NCI-H748 (cell line): Measurements from ENCODE around the gene C1QB.
A peak's percentile ranks its signal among the peaks of the same experiment; 100 is the strongest.

Experiments used
- DNase-seq: peaks from one replicate; lab custom pipeline; 2025; ENCODE audit not compliant: unreplicated experiment; lab: John Stamatoyannopoulos, UW

Gene C1QB, protein sequence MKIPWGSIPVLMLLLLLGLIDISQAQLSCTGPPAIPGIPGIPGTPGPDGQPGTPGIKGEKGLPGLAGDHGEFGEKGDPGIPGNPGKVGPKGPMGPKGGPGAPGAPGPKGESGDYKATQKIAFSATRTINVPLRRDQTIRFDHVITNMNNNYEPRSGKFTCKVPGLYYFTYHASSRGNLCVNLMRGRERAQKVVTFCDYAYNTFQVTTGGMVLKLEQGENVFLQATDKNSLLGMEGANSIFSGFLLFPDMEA

DNA sequence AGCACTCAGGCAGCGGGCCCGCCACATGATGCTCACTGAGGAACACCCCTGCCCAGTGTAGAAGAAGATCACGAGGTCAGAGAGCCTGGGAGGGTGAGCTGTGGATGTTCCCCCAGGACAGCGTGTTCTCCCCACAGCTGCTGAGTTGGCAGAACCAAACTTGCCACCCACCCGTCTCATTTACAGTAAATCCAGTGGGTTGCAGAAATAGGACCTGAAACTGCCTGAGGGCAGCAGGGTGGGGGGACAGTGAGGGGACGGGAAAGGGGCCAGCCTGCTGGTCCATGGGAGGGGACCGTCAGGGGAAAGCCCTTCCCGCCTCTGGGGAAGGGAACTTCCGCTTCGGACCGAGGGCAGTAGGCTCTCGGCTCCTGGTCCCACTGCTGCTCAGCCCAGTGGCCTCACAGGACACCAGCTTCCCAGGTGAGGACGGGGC is at the start of gene C1QB:
C1QB (plus strand) TSS at position 356 of the 436 bp plus-strand sequence. CDS start 6,227 bp downstream, outside the sequence.
- DNase-seq, result no peak

DNA sequence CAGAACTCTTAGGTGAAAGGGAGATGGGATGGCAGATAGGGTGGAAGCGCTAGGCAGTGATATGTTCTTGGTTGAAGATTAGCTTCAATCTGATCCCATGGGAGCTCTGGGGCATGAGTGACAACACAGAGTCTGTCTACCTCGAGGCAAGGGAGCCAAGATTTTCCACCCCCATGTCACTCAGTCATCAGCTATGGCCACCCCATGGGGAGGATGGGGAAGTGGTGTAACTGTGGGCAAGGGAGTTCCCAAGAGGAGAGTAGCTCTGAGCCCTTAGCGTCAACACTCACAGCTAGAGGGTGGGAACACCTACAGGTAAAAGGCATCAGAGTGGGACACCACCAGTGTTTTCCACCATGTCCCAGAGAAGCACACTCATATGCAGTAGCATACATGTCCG is 46.9 kb upstream of the C1QB start:
- DNase-seq, result no peak

DNA sequence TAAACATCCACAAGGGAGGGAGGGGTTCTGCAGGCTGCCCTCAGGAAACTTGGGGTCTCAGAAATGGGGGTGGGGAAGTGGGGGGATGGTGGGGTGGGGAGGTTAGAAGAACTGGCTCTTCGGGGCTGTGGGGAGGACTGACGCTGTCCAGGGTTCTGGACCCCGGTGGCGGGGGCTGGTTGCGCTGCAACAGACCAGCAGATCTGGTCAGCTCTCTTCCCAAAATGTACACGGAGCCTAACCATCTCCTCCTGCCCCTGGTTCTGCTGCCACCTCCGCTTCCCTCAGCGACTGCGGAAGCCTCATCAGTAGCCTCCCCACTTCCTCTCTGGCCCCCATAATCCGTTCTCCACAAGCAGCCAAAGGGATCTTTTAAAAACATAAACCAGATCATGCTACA is 45.9 kb upstream of the C1QB start:
- DNase-seq, result no peak

GRCh38 chr1:22608361-22608760 is 44.7 kb upstream of the C1QB start:
- no peak for DNase-seq

DNA sequence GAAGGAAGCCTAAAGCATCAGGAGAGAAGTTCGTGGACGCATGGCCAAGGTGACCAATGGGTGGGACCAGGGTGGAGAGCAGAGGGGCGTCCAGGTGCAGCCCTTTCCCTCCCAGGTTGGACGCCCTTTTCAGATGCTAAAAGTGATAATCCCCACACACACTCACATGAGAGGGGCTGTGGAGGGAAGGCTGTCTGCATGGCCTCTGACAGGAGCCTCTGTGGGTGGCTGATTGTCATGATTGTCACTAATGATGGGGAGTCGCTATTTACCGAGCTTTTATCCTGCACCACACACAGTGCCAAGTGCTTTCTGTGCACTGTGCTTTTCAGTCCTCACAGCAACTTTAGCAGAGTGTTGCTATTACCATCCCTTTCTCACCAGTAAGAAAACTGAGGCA is 43.7 kb upstream of the C1QB start:
- peak; percentile 78 for DNase-seq

GRCh38 chr1:22611530-22611947 is 41.5 kb upstream of the C1QB start:
- DNase-seq, result no peak

- DNase-seq, result peak; percentile 57
Observed at GRCh38 chr1:22612671-22613571, 40.1 kb upstream of the C1QB start.

DNA sequence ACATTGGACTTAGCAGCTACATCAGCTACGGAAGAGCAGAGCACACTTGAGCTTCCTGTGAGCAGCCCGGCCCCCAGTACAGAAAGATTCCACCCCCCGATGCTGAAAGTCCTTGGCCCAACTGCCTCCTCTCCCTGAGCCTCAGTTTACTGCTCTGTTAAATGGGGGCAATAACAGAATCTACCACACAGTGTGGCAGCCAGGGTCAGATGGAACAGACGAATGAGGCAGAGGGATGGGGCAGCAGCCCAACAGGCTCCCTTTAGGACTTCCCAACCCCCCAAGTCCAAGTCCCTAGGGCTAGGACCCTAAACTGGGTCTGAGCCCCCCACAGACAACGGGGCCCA is 39.5 kb upstream of the C1QB start:
- DNase-seq, result no peak

GRCh38 chr1:22613951-22614350 is 39.1 kb upstream of the C1QB start:
- no peak for DNase-seq

DNA sequence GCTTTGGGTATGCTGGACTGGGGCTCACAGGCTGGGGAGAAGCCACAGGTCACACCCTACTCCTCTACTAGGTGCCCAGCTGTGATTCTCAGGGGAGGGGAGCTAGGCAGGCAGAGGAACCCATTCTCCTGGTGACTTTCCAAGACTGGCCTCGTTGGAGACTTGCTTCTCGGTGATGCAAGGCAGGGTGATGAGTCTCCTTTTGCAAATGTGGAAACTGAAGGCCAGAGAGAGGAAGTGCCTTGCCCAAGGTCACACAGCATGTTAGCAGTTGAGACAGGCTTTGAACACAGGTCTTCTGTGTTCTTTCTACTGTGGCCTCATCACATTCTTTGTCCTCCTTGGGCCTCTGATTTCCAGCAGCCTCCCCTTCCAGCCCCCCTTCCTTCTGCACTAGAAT is 37.1 kb upstream of the C1QB start:
- DNase-seq, result no peak

DNA sequence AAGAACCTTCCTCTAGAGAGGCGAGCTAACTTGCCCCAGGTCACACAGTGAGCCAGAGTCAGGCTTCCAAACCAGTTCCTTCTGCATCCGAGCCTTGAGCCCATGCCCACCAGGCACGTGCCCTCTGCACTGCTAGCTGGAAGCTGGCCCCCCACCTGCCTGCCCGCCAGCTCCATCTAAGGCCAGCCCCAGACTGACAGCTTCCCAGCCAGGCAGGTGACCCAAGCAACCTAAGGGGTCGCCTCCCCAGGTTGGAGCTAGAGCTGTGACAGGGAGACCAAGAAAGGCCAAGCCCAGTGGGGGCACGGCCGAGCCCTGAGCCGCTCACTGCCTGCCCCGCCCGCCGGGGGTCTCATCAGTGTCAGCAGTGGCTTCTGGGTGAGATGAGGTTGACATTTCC is 36.5 kb upstream of the C1QB start:
- DNase-seq, result no peak

GRCh38 chr1:22618056-22618455 is 35.0 kb upstream of the C1QB start:
- no peak for DNase-seq

DNA sequence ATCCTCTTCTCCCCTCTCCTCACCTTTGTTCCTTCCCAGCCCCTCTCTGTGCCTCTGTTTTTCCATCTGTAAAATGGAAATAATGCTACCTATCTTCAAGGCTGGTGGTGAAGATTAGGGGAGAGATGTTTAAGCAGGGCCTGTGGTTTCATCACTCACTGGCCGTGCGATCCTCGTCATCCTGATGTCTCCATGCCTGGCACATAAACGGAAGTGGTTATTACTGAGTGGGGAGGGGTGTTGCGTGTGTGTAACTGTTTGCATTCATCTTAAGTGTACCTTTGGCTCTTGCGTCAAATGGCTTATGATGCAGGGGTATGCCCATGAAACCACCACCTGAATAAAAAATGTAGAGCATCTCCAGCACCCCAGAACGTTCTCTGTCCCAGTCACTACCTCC is 33.8 kb upstream of the C1QB start:
- no peak for DNase-seq

DNA sequence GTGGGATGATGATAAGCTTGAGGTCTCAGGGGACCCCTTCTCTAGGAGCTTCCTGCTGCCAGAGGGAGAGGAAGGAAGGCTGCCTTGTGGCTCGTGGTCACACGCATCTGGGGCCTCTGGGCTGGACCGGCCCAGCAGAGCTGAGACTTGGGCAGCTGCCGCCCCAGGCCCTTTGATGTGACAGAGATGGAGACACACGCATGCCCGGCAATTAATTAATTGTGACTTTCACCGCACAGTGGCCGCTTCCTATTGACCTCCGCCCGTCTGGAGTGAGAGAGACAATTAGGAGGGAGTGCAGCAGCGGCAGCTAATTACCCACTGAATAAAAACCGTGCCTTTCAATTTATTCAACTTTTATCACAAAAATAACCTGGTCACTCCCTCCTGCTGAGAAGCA is 33.2 kb upstream of the C1QB start:
- DNase-seq, result peak; percentile 33

DNA sequence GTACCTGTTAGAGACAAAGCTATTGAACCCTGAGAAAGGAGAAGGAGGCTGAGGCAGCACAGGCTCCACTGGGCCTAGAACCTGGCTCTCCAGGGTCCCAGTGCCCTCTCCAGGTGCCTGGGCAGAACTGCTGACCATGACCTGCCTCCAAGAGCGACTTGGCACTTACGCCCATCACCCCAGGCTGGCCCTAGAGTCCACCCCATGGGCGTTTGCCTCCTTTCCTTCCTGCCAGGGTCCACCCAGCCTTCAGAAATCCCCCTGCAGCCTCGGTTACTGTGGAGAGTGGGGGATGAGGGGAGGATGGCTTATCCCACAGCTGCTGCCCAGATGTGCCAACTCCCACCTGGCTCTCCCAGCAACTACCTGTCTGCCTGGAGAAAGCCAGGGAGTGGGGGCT is 31.3 kb upstream of the C1QB start:
- DNase-seq, result no peak

DNA sequence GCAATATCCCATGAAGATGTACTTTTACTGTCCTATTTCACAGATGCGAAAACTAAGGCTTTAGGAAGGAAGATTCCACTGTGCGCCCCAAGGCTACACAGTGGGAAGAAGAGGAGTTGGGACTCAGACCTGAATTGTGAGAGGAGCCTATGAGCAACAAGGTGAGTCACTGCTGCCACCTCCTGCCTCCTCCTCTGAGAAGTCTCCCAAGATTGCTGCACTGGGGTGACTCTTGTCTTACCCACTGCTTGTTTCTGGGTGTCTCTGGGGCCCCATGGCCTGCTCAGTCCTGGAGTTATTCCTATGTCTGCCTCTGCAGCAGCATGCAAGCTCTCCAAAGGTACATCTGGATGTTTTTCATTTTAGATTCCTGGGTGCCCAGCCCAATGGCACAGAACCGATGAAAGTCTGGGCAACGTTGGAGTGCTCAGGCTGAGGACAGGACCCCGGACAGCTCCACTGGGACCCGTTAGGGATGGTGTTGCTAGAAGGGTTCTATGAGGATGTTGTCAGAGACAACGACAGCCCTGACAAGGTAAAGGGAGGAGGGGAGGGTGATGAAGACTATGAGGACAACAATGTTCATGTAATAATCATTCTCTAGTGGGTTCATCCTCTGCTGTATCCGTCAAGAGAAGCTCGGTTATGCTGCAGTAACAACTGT is 27.6 kb upstream of the C1QB start:
- DNase-seq, result no peak

- DNase-seq, result no peak
Observed at GRCh38 chr1:22626237-22627157, 26.5 kb upstream of the C1QB start.

- peak; percentile 44 for DNase-seq
Observed at GRCh38 chr1:22627331-22627730, 25.7 kb upstream of the C1QB start.

DNA sequence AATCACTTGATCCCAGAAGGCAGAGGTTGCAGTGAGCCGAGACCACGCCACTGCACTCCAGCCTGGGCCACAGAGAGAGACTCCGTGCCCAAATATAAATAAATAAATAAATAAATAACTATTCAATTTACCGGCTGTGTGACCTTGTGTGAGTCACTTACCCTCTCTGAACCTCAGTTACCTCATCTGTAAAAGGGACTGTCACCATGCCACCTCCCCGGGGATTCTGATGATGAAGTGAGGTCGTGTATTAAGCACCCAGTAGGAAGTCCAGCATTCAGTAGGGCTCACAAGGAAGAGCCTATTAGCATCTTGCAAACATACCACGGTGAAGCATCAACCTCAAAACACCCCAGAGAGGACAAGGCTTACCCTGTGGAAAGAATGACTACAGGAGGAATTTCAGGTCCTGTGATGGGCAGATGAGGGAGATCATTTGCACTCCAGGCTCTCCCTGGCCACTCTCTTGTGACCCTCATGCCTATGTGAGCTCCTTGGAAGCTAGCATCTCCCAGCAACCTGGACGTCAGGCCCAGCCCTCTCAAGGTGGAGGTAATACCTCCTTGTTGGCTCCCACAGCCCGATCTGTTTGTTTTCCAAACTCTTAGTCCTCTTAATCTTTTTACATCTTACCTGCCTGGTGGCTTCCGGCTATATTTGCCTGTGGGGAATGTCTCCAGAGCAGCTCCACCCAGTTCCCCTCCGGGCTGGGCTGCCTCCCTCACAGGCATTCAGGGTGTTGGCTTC is 24.2 kb upstream of the C1QB start:
- no peak for DNase-seq

- no peak for DNase-seq
Observed at GRCh38 chr1:22629886-22630285, 23.1 kb upstream of the C1QB start.
